SK-N-SH (cell line): ENCODE results near the gene CNTNAP1. TPM values are rescaled to one million over a fixed set of nuclear protein-coding genes. Genes with fewer than 3 reads are reported as not detected.
"Not testable (repeated sequence)": the region's sequence is repeated elsewhere in the genome, so short reads cannot be mapped to it uniquely, and the experiment has no call there.

ENCODE experiments used
- CTCF ChIA-PET: fragments of 300-600, 350-600 bp; formaldehyde crosslinking; extraction: SDS; loops from one replicate; lab custom pipeline; 2021; lab: Yijun Ruan, JAX
- POLR2A ChIA-PET: fragments of 350-600 bp; sonication (Branson Sonifier 250); formaldehyde crosslinking; extraction: SDS; loops from one replicate; lab custom pipeline; 2020; ENCODE audit warnings: antibody characterized with exemption, inconsistent platforms; lab: Yijun Ruan, JAX
- DNase-seq: peaks from one replicate; pipeline ENCODE4 v3.0.0; 2012
- H2AFZ ChIP-seq: fragments of 200-600 bp; sonication (generic); 2 replicates; pipeline ENCODE4 v1.8.1; 2016; ENCODE audit warnings: antibody characterized with exemption, mild to moderate bottlenecking, low read depth
- H3F3A ChIP-seq: fragments of 200-600 bp; sonication (generic); replicated peaks from 2 replicates; pipeline ENCODE3; 2016; ENCODE audit warnings: antibody characterized with exemption, mild to moderate bottlenecking; ENCODE audit not compliant: insufficient read depth
- H3K27ac ChIP-seq, 2 experiments: fragments of 200-500 bp in 1 of 2; fragments of 200-600 bp in 1 of 2; sonication (Bioruptor generic) in 1 of 2; sonication (generic), shearing (Covaris generic) in 1 of 2; 2 replicates each; pipeline versions ENCODE4 v1.5.1 to v1.6.1; 2014 to 2016; ENCODE audit warnings: low read depth in 2 of 2, inconsistent platforms in 1 of 2, low read length in 1 of 2, mild to moderate bottlenecking in 1 of 2, mixed read lengths in 1 of 2
- H3K27me3 ChIP-seq: fragments of 200-600 bp; sonication (generic), shearing (Covaris generic); 2 replicates; pipeline ENCODE4 v1.6.1; 2016; ENCODE audit warnings: mixed run types; ENCODE audit not compliant: insufficient read depth
- H3K36me3 ChIP-seq, 2 experiments: fragments of 200-500 bp in 1 of 2; fragments of 200-600 bp in 1 of 2; sonication (Bioruptor generic) in 1 of 2; sonication (generic) in 1 of 2; replicated peaks in 1 of 2; 2 replicates each; pipeline versions ENCODE3 to v1.5.1; 2014 to 2016; ENCODE audit warnings: low read length in 1 of 2, mild to moderate bottlenecking in 1 of 2; ENCODE audit not compliant: insufficient read depth in 2 of 2, control insufficient read depth in 1 of 2
- H3K4me1 ChIP-seq, 2 experiments: fragments of 200-500 bp in 1 of 2; fragments of 200-600 bp in 1 of 2; sonication (Bioruptor generic) in 1 of 2; sonication (generic), shearing (Covaris generic) in 1 of 2; 2 replicates each; pipeline versions ENCODE4 v1.5.1 to v1.6.1; 2014 to 2016; ENCODE audit warnings: low read depth in 1 of 2, low read length in 1 of 2, mixed run types in 1 of 2; ENCODE audit not compliant: insufficient read depth in 2 of 2, control insufficient read depth in 1 of 2
- H3K4me2 ChIP-seq: fragments of 200-600 bp; sonication (generic), shearing (Covaris generic); 2 replicates; pipeline ENCODE4 v1.6.1; 2017; ENCODE audit warnings: mixed run types
- H3K4me3 ChIP-seq, 2 experiments: fragments of 200-500 bp in 1 of 2; fragments of 200-600 bp in 1 of 2; sonication (Bioruptor generic) in 1 of 2; sonication (generic), shearing (Covaris generic) in 1 of 2; 2 replicates each; pipeline versions ENCODE4 v1.5.1 to v1.8.1; 2014 to 2016; ENCODE audit warnings: low read depth in 2 of 2, inconsistent platforms in 1 of 2, low read length in 1 of 2, mild to moderate bottlenecking in 1 of 2, mixed read lengths in 1 of 2, moderate library complexity in 1 of 2
- H3K79me2 ChIP-seq: fragments of 200-600 bp; sonication (generic); 2 replicates; pipeline ENCODE4 v1.8.1; 2017; ENCODE audit warnings: mild to moderate bottlenecking; ENCODE audit not compliant: insufficient read depth
- H3K9ac ChIP-seq: fragments of 200-600 bp; sonication (generic); 2 replicates; pipeline ENCODE4 v1.6.1; 2017; ENCODE audit warnings: mixed run types
- H3K9me2 ChIP-seq: fragments of 200-600 bp; sonication (generic); 2 replicates; pipeline ENCODE4 v1.6.1; 2017; ENCODE audit warnings: mixed run types
- H3K9me3 ChIP-seq: fragments of 200-600 bp; sonication (generic); 2 replicates; pipeline ENCODE4 v1.6.1; 2017; ENCODE audit warnings: mixed run types, mild to moderate bottlenecking, moderate library complexity
- H4K20me1 ChIP-seq: fragments of 200-600 bp; sonication (generic); 2 replicates; pipeline ENCODE4 v1.6.1; 2017; ENCODE audit warnings: mild to moderate bottlenecking, mixed run types; ENCODE audit not compliant: insufficient read depth
- CHD2 ChIP-seq: fragments of 150-350 bp; IDR thresholded peaks from 2 replicates; pipeline ENCODE4 v1.6.1; 2018; ENCODE audit warnings: low read length; ENCODE audit not compliant: partially characterized antibody
- CTCF ChIP-seq: fragments of 200-600 bp; sonication (generic); IDR thresholded peaks from 2 replicates; pipeline ENCODE4 v1.6.1; 2017; ENCODE audit warnings: antibody characterized with exemption, mild to moderate bottlenecking, moderate library complexity
- EP300 ChIP-seq, 2 experiments: IDR thresholded peaks; 2 replicates each; pipeline versions ENCODE4 v1.4.0 to v1.6.1; 2012; ENCODE audit warnings: borderline replicate concordance in 1 of 2, low read depth in 1 of 2, low read length in 1 of 2
- EZH2phosphoT487 ChIP-seq: fragments of 200-600 bp; sonication (generic); IDR thresholded peaks from 2 replicates; pipeline ENCODE4 v1.6.1; 2017; ENCODE audit warnings: low read depth, mixed run types, mild to moderate bottlenecking, antibody characterized with exemption, moderate library complexity, borderline replicate concordance
- FOSL2 ChIP-seq: IDR thresholded peaks from 2 replicates; pipeline ENCODE4 v1.4.0; 2012; ENCODE audit warnings: low read depth, mild to moderate bottlenecking, moderate library complexity, borderline replicate concordance
- FOXJ3 ChIP-seq: sonication (generic); formaldehyde crosslinking; IDR thresholded peaks from 2 replicates; pipeline ENCODE4 v1.5.1; 2020; ENCODE audit warnings: mild to moderate bottlenecking, missing genetic modification reagents
- FOXM1 ChIP-seq: IDR thresholded peaks from 2 replicates; pipeline ENCODE4 v1.4.0; 2012; ENCODE audit warnings: low read depth, mild to moderate bottlenecking
- JUND ChIP-seq: IDR thresholded peaks from 2 replicates; pipeline ENCODE4 v1.4.0; 2012
- MAX ChIP-seq: IDR thresholded peaks from 2 replicates; pipeline ENCODE4 v1.4.0; 2012; ENCODE audit warnings: low read depth
- NFIC ChIP-seq: IDR thresholded peaks from 2 replicates; pipeline ENCODE4 v1.4.0; 2012; ENCODE audit warnings: borderline replicate concordance
- NRF1 ChIP-seq: IDR thresholded peaks from 2 replicates; pipeline ENCODE4 v1.6.1; 2012; ENCODE audit warnings: low read depth, mild to moderate bottlenecking, low read length
- RCOR1 ChIP-seq: fragments of 150-350 bp; IDR thresholded peaks from 2 replicates; pipeline ENCODE4 v1.6.1; 2017; ENCODE audit warnings: antibody characterized with exemption, low read length
- TAF1 ChIP-seq: IDR thresholded peaks from 2 replicates; pipeline ENCODE4 v1.6.1; 2012; ENCODE audit warnings: low read depth, mild to moderate bottlenecking, low read length, moderate library complexity, borderline replicate concordance
- WGBS: methylation state at CpG from one replicate; pipeline ENCODE4 v1.1.6; 2017; ENCODE audit warnings: low lambda C conversion rate; 5-methylcytosine and 5-hydroxymethylcytosine counted together
- polyA plus RNA-seq, 3 experiments: library from polyadenylated mRNA; depleted of rRNA; stranded (reverse); fragments of >200 nt; gene quantifications; 2 replicates each; pipeline ENCODE4 v1.2.3, GENCODE V29; 2012
- TF ChIP-seq, protein P1 (sequence below): IDR thresholded peaks from 2 replicates; pipeline ENCODE4 v1.6.1; 2012; ENCODE audit warnings: mild to moderate bottlenecking, low read depth, low read length, moderate library complexity
- TF ChIP-seq, protein P2 (sequence below): IDR thresholded peaks from 2 replicates; pipeline ENCODE4 v1.4.0; 2012; ENCODE audit warnings: low read depth, borderline replicate concordance

The CNTNAP1 gene
- polyA plus RNA-seq, 1 of the 3 experiments (the other 2 are of a cell fraction), result 92.7 TPM

DNA sequence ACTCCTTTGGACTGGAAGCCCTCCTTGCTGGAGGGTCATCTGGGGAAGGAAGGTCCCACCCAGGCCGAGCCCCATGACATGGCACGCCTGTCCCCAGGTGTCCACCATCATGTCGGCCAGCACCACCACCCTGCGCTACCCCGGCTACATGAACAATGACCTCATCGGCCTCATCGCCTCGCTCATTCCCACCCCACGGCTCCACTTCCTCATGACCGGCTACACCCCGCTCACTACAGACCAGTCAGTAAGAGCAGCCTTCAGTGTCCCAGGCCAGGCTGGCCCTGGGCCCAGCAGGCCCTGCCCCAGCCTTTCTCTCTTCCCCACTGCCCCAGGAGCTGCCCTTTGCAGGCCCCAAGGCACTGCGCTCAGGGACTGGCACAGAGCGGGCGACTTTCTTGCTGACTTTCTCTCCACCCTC lies 16.7 kb upstream of the CNTNAP1 start:
- peaks cover 20 to 30% of the 10 kb centered on the region in 2 experiments for H3K4me1 ChIP-seq
- peaks cover 7% of the 10 kb centered on the region; the same call in 1 of the 2 replicates for H4K20me1 ChIP-seq
- no peak overlapping the region for H3K4me3 ChIP-seq
- H3K9me2 ChIP-seq, result no peaks in the 10 kb centered on the region
- H3K27me3 ChIP-seq, result no peaks in the 10 kb centered on the region
- H3F3A ChIP-seq, result peaks cover 27% of the 10 kb centered on the region
- no peak overlapping the region for H3K4me2 ChIP-seq
- DNase-seq, result no peak
- peaks cover 21% of the 10 kb centered on the region for H3K79me2 ChIP-seq
- TF ChIP-seq JUND (no peak), MAX (no peak), EP300 (IDR thresholded peaks at IDR 0.05; ENCODE audit: borderline replicate concordance in 1 of 2, low read depth in 1 of 2, low read length in 1 of 2) (no peak), RCOR1 (no peak), CHD2 (no peak), TAF1 (no peak), CTCF (no peak), NFIC (no peak), NRF1 (no peak), FOXJ3 (CRISPR knock-in tag) (no peak), EZH2phosphoT487 (no peak), FOXM1 (no peak), FOSL2 (no peak)
- TF ChIP-seq, protein P1, sequence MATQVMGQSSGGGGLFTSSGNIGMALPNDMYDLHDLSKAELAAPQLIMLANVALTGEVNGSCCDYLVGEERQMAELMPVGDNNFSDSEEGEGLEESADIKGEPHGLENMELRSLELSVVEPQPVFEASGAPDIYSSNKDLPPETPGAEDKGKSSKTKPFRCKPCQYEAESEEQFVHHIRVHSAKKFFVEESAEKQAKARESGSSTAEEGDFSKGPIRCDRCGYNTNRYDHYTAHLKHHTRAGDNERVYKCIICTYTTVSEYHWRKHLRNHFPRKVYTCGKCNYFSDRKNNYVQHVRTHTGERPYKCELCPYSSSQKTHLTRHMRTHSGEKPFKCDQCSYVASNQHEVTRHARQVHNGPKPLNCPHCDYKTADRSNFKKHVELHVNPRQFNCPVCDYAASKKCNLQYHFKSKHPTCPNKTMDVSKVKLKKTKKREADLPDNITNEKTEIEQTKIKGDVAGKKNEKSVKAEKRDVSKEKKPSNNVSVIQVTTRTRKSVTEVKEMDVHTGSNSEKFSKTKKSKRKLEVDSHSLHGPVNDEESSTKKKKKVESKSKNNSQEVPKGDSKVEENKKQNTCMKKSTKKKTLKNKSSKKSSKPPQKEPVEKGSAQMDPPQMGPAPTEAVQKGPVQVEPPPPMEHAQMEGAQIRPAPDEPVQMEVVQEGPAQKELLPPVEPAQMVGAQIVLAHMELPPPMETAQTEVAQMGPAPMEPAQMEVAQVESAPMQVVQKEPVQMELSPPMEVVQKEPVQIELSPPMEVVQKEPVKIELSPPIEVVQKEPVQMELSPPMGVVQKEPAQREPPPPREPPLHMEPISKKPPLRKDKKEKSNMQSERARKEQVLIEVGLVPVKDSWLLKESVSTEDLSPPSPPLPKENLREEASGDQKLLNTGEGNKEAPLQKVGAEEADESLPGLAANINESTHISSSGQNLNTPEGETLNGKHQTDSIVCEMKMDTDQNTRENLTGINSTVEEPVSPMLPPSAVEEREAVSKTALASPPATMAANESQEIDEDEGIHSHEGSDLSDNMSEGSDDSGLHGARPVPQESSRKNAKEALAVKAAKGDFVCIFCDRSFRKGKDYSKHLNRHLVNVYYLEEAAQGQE, result no peak
- TF ChIP-seq, protein P2, sequence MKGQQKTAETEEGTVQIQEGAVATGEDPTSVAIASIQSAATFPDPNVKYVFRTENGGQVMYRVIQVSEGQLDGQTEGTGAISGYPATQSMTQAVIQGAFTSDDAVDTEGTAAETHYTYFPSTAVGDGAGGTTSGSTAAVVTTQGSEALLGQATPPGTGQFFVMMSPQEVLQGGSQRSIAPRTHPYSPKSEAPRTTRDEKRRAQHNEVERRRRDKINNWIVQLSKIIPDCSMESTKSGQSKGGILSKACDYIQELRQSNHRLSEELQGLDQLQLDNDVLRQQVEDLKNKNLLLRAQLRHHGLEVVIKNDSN, result no peak
- ChIA-PET POLR2A (no interaction called here), CTCF (interaction anchor here (11.0 kb wide), 1 partner anchor 12 kb away, joined by 121 read pairs; the partner anchor contains the start of gene PLEKHH3)
- 92% methylated on average over 12 of the region's 14 CpGs for WGBS
- H3K27ac ChIP-seq, result no peak overlapping the region; a peak in 1 of 4 replicates
- H3K9me3 ChIP-seq, result no peaks in the 10 kb centered on the region
- H3K9ac ChIP-seq, result no peak overlapping the region
- peaks cover 39 to 46% of the 10 kb centered on the region in 2 experiments for H3K36me3 ChIP-seq
- no peak overlapping the region for H2AFZ ChIP-seq

DNA sequence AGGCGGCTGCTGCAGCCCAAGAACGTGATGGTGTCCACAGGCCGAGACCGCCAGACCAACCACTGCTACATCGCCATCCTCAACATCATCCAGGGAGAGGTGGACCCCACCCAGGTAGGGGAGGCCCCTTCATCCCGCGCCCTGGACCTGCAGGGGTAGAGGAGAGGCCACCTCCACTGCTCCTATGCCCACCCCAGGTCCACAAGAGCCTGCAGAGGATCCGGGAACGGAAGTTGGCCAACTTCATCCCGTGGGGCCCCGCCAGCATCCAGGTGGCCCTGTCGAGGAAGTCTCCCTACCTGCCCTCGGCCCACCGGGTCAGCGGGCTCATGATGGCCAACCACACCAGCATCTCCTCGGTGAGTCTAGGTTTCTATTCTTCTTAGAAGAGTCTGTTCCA lies 16.2 kb upstream of the CNTNAP1 start:
- peak overlapping the region in 1 of 2 experiments; percentile 93; a peak in 1 of 4 replicates for H3K27ac ChIP-seq
- peaks cover 16 to 30% of the 10 kb centered on the region in 2 experiments for H3K4me1 ChIP-seq
- H3K9ac ChIP-seq, H3K4me3 ChIP-seq, H3K27me3 ChIP-seq, H3K9me2 ChIP-seq, H3K4me2 ChIP-seq, H3K9me3 ChIP-seq, DNase-seq, H2AFZ ChIP-seq, H4K20me1 ChIP-seq: not testable (repeated sequence)
- ChIA-PET CTCF (interaction anchor here (2.1 to 11.0 kb wide), 4 partner anchors 11 to 58 kb away, joined by 6 to 121 read pairs (median 8); partner anchors contain the start of genes PLEKHH3, RETREG3 and TUBG1), POLR2A (interaction anchor here (2.6 to 3.4 kb wide), 3 partner anchors 11 to 48 kb away, joined by 12 to 33 read pairs (median 22); partner anchors contain the start of gene PLEKHH3)
- peaks cover 22% of the 10 kb centered on the region for H3F3A ChIP-seq
- 88% methylated on average over 10 of the region's 16 CpGs for WGBS
- H3K36me3 ChIP-seq, result peaks cover 44 to 46% of the 10 kb centered on the region in 2 experiments
- H3K79me2 ChIP-seq, result peaks cover 21% of the 10 kb centered on the region
